A204.1 (cell line): ENCODE data around the gene ZNF354C.
"Not testable (repeated sequence)": the region's sequence is repeated elsewhere in the genome, so short reads cannot be mapped to it uniquely, and the experiment has no call there.

ENCODE experiments used
- FAIRE-seq: peaks from 2 replicates; lab custom pipeline; 2012; peaks lifted over from hg19 to GRCh38; lab: Jason Lieb, UNC

The ZNF354C gene

DNA sequence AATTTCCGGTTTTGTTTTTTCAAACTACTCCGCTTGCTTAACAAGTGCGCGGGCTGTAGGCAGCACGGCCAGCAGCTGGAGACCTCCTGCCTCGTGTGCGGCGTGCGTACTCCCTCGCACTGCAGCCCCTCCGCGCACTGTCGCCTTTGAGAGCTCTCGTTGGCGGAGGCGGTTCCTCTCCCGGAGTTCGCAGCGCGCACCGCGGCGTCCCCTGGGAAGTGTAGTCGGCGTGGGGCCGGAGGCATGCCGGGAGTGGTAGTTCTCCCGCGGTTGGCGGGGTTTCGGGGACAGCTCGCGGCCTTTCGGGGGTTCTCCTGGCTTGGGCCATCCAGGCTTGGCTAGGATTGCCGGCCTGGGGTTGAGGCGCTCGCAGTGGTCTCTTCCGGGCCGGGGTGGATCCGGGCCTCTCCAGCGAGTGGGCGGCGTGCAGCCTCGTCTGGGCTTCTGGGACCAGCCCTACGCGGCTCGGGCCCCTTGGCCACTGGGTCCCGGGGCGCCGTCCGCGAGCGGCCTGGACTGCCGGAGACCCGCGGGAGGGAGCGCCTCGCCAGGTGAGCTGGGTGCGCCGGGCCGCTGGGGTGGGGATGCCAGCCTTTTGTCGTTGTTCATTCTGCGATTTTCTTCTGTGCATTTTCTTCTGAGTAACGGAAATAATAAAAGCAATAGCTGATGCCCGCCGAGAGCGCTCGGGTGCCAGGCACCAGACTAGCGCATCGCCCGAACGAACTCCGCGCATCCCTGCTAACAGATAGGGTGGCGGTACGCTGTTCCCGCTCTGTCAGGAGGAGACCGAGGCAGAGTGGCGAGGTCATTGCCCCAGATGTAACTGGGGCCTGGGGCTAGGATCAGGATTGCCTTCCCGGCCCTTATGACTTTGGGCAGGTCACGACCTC lies at the start of gene ZNF354C:
ZNF354C (plus strand) TSS at position 258 of the 893 bp plus-strand sequence. CDS start 1,696 bp downstream, outside the sequence.
- FAIRE-seq, result no peak

DNA sequence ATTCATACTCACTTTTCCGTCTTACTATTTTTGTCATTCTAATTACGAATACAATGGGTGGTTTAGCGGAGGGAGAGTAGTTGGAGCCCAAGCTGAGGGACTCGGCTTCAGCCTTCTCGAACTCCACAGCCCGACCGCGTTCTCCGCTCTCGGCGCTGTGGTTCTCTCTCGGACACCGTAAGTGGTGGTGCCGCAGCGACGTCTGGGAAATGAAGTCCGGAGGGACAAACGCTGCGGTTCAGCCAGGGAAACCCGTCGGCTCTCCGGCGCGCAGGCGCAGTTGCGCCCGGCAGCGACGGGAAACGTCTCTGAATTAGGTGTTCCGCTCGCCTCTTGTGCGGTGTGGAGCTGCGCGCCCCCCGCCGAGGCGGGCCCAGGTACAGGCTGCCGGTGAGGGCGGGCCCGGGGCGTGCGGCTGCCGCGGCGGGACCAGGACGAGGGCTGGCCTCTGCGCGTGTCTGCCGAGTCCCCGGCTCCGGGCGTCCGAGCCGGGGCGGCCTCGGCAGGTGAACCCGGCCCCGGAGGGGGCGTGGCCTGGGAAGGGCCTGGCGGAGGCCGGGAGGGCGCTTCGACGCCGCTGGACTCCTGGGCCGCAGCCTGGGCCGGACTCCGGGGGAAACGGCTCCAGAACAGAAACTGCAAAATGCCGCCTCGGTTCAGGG lies 36.5 kb upstream of the ZNF354C start, which contains the start of gene ZNF879:
ZNF879 (plus strand) TSS at position 277 of the 662 bp plus-strand sequence. CDS start 1,201 bp downstream, outside the sequence.
- peak; percentile 81 for FAIRE-seq

DNA sequence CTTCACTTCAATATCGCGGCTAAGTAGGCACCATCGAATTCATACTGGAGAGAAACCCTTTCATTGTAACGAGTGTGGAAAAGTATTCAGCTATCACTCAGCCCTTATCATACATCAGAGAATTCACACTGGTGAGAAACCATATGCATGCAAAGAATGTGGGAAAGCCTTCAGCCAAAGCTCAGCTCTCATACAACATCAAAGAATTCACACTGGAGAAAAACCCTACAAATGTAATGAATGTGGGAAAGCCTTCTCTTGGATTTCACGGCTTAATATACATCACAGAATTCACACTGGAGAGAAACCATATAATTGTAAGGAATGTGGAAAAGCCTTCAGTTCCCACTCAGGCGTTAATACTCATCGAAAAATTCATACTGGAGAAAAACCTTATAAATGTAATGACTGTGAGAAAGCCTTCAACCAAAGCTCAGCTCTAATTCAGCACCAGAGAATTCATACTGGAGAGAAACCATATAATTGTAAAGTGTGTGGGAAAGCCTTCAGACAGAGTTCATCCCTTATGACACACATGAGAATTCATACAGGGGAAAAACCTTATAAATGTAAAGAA lies 27.1 kb upstream of the ZNF354C start:
- FAIRE-seq, result no peak

DNA sequence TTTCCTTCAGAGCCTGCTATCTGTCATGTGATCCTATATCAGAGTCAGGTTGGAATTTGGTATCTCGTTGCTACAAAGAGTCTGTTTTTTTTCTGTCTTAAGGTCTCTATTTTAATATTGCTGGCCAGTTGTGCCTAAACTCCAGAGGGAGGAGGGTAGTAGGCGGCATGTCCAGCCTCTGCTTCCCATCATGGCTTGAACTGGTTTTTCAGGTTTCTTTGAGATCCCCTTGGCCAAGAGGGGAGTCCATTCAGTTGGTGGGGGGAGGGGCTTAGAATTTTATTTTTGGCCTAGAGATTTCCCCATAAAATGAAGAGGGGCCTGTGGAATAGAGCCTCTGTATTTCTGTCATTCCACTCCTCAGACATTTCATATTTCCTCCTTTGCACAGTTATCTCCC lies 15.4 kb upstream of the ZNF354C start:
- FAIRE-seq, result no peak

DNA sequence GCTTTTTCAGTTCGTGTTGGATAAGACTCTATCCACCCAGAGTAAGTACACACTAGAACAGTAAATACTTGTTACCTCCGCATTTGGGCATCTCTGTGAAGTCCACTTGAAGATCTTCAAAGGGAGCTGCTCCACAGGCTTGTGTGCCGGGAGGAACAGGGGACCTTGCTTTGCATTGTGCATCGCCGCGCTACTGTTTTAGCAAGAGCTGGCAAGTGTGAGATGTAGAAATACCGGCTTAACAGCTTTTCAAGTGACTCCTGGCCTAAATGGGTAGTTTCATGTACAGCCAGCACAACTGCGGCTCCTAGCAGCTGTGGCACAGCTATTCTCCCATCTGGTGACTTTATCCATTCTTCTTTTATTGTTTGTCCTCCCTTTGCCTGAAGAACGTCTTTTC lies 8.4 kb upstream of the ZNF354C start:
- no peak for FAIRE-seq

DNA sequence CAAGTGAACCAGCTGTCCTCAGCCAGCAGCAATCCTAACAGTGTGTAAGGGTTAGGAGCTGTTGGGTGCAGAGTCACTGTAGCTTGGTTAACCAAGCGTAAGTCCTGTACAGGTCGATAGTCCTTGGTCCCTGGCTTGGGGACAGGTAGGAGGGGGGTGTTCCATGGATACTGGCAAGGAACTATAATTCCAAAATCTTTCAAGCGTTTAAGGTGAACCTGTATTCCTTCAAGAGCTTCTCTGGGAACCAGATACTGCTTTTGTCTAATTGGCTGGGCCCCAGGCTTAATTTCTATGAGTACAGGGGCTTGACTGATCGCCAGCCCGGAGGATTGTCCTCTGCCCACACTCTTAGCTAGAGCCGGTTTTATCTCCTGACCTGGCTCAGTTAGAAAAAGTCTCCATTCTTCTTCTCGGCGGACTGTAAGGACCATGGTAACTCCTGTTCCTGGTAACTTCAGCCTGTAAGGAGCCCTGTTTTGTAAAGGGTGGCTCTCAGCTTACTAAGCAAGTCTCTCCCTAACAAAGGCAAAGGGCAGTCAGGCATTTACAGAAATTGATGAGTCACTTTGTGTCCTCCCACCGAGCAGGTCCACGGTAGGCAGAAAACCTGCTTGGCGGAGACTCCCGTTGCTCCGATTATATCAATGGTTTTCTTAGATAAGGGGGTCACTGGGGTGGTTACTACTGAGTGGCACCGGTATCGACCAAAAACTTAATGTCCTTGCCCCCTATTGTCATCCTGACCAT lies 6.0 kb upstream of the ZNF354C start:
- no peak for FAIRE-seq

DNA sequence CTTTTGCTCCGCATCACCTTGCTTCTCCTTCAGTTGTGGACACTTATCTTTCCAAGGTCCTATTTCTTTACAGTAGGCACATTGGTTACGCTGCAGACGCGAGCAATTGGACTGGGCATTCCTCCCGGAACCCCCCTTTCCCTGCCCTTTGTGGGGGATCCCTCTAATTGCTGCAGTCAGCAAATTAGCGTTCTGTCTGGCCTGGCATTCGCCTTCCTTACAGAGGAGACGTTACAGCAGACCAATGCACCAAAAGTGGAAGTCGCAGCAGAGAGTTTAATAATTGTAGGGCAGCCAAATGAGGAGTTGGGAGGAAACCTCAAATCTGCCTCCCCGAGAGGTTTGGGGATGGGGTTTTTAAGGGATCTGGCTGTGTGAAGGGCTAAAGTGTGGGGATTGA lies 5.3 kb upstream of the ZNF354C start:
- no peak for FAIRE-seq

DNA sequence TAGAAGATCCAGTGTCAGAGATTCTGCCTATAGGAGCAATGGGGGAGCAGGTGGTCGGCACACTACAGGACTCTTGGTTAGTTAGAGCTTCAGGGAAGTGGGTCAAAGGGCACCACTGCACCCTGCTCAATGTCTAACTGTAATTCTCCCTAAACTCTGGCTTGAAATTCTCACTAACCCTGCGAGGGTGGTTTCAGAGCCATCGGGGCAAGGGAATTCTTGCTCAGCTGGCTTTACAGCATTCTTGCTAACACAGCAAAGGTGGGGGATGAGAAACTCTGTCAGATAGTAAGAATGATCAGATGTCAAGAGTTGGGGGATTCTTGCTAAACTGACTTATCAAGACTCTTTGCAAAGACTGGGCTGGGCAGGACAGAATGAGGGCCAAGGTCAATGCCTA lies 4.7 kb upstream of the ZNF354C start:
- no peak for FAIRE-seq

DNA sequence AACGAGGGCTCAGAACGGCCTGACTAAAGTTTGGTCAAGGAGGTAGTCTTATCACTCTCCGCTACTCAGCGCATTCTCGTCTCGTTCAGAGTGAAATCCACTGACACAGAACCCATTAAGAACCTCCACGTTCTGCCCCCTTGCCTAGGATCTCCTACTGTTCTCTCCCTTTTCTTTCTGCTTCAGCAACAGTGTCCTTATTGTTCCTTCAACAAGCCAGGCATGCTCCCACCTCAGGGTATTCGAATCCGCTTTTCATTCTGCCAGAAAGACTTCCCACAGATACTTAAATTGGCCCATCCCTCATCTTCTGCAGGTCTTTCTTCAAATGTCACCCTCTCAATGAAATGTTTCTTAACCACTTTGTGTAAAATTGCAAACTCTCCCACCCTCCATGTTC lies 4.3 kb upstream of the ZNF354C start:
- no peak for FAIRE-seq

DNA sequence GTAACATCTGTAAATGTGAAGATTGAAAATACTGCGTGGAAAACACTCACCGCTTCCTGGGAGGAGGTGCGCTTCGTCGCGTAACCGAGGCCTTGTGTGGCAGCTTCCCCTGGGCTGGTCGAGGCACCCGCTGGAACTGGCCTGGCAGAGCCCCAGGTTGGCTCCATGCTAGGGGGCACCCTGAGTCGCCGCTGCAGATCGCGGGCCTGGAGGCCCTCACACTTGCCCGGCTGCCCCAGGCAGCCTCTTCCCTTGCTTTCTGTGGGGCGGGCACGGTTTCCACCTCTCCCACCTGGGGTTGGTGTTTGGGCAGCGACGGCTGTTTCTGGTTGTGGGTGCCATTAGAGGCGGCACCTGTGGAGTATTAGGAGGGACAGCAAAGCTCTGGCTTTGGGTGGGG lies 852 bp downstream of the ZNF354C start:
- FAIRE-seq, result no peak

DNA sequence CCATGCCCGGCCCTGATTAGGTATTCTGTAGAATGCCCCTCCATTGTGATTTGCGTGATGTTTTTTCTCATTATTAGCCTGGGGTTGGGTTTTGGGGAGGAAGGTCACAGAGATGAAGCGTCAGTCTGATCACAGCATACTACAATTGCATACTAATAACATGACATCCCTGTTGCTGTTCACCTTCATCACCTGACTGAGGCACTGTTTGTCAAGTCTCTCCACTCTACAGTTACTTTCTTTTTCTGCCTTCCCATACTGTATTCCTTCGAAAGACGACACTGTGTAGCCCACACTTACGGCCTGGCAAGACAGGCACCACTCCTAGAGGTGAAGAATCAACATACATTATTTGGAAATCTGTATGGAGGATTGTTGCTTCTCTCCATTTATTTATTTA lies 5.5 kb downstream of the ZNF354C start:
- no peak for FAIRE-seq

DNA sequence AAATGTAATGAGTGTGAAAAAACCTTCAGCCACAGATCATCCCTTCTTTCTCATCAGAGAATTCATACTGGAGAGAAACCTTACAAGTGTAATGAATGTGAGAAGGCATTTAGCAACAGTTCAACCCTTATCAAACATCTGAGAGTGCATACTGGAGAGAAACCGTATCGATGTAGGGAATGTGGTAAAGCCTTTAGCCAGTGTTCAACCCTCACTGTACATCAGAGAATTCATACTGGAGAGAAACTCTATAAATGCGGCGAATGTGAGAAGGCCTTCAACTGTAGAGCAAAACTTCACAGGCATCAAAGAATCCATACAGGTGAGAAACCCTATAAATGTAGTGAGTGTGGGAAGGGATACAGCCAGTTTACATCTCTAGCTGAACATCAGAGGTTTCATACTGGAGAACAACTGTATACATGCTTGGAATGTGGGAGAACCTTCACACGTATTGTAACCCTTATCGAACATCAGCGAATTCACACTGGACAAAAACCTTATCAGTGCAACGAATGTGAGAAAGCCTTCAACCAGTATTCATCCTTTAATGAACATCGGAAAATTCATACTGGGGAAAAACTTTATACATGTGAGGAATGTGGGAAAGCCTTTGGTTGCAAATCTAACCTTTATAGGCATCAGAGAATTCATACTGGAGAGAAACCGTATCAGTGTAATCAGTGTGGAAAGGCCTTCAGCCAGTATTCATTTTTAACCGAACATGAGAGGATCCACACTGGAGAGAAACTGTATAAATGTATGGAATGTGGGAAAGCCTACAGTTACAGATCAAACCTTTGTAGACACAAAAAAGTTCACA lies 19.2 kb downstream of the ZNF354C start:
- FAIRE-seq, result no peak

DNA sequence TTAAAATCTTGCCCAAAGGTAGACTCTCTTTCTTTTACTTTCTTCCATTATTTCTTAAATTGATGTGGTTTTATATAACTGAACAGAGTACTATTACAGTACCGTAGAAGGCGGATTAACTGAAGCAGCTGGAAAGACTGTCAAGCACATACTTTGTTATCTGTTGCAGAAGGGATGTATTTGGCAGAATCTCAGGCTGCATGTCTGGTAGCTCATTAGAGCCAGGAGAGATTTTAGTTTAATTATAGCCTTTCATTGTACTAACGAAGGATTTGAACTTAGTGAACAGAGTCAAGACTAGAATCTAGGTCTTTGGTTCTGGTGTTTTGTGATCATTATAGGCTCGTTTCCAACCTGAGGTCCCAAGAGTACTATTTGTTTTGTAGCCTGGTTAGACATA lies 20.6 kb downstream of the ZNF354C start:
- FAIRE-seq, result no peak

DNA sequence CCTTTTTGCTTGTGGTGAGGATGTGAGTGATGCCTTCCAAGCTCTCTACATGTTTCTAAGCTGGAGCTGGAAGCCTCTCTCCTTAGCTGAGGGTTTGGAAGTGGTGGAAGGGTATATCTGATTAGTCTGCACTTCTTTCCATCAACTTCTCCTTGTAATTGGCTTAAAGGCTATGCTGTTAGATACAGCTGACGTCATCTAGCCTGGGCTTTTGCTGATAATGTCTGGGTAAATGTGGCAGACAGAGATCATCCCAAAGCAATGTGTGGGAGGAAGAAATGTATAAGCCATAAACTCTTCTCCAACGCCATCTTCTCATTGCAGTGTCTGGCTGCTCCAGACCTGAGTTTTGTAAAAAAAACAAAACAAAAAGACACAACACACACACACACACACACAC lies 29.3 kb downstream of the ZNF354C start:
- no peak for FAIRE-seq

DNA sequence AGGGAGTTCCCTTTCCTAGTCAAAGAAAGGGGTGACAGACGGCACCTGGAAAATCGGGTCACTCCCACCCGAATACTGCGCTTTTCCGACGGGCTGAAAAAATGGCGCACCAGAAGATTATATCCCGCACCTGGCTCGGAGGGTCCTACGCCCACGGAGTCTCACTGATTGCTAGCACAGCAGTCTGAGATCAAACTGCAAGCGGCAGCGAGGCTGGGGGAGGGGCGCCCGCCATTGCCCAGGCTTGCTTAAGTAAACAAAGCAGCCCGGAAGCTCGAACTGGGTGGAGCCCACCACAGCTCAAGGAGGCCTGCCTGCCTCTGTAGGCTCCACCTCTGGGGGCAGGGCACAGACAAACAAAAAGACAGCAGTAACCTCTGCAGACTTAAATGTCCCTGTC lies 41.1 kb downstream of the ZNF354C start:
- not testable (repeated sequence) for FAIRE-seq

DNA sequence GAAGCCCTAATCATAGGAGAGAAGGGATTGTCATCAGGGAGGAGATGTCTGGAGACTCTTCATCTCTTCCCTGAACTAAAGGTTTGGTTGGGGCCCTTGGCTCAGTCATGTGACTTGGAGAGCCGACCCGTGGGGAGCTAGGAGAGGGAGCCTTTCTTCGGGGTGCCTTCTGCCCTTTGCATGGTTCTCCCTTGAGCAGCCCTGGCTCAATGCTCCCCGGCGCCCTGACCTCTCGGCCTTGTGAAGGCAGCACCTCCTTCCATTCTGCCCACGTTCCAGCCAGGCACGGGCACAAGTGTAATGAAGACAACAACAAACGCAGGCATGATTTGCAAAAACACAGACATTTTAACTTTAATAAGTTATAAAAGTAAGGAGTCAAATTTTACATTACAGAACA lies 50.4 kb downstream of the ZNF354C start:
- FAIRE-seq, result no peak

DNA sequence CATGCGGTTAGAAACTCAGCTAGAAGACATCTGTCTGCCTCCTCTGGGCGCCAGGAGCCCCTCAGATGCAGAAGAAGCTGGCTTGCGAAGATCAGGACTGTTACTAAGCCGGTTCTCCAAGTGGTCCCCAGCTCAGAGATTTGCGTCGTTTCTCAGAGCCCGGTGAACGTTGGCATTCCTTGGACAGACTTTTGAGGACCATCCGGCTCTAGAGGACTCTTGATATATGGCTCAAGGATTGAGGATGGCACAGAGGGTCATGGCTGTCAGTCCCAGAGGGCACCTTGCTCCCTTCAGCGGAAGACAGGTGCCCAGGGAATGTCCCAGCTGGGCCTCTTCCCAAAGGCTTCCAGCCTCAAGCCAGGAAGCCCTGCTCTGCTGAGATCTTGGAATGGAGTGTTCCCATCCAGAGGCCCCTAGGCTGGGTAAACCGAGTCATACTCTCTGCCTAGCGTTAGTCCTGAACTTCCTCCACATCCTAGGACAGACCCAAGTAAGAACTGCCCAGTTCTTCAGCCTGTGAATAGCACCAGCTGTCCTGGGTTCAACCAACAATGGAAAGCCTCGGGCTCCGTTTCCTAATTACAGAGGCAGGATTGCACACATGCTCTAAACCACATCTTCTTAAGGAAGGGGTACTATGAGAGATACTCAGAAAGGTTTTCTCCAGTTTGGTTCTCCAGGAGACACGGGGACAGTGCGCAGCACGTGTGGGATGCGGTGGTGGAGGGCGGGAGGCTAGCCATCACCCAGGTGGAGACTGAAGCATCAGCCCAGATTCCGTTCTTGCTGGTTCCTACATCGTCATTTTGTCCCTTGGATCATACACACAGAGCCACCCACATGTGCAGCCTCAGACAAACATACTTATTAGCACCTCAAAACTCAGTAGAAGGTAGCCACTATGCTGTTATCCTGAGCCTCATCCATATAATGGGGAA lies 51.4 kb downstream of the ZNF354C start:
- FAIRE-seq, result no peak

DNA sequence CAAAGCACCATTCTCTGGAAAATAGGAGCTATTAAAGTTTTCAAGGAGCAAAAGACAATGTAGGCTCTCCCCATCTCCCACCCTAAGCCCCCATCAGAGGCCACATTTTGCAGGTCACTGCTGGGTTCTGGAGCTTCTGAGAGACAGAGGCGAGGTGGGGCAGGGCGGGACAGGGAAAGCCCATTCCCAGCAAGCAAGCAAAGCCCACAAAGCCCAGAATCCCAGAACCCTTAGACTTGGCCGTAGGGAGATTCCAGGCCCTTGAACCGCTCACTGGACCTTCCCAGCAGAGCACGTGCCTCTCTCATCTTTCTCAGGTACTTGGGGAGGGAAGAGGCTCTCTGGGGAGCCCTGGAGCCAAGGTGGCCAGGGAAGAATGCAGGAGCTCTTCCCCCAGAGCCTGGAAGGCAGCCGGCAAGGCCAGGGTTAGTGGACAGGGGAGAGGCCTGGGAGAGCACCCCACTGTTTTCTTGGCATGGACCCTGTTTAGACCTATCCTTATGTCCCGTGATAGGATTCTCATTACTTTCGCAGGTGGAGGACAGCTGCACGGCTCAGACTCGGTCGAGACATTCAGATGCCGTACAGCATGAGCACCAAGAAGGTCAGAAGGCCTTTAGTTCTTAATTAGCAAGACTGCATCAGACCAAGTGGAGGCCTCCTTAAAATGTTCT lies 52.4 kb downstream of the ZNF354C start:
- FAIRE-seq, result no peak

DNA sequence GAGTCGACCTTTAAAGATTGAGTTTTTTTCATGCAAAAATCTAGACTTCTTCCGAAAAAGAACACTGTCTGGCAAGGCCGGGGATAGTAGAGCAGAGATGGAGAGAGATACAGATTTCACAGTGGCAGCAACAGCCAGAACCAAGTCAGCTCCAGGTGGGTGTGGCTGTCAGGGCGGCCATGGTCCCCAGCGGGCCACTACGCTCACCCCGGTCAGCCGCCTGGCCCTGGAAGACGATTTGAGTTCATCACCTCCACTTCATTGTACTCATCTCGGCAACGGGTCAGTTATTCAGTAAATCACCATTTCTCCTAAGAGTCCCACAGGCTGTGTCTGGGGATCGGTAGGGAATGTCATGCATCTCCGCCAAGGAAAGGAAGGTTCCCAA lies 53.0 kb downstream of the ZNF354C start:
- FAIRE-seq, result no peak
